Memory B cell (primary cell): ENCODE measurements around the gene CLMN.
"Not testable (repeated sequence)": the region's sequence is repeated elsewhere in the genome, so short reads cannot be mapped to it uniquely, and the experiment has no call there.

Experiments used
- ATAC-seq: fragments of 150-1000 bp; cut with Tn5 transposase; 2 replicates; pipeline ENCODE4 v1.10.0; 2021; ENCODE audit warnings: low read depth, mild to moderate bottlenecking, moderate library complexity
- DNase-seq, 2 donors: peaks; one replicate each; pipeline ENCODE4 v3.0.0; 2022; ENCODE audit warnings: low spot score in 2 of 2
- H3K27ac Mint-ChIP-seq: one replicate; pipeline ENCODE4 v1.8.0; 2022; ENCODE audit warnings: mild to moderate bottlenecking, moderate library complexity, mixed read lengths
- H3K27me3 Mint-ChIP-seq: one replicate; pipeline ENCODE4 v1.8.0; 2022; ENCODE audit warnings: mixed read lengths
- H3K36me3 Mint-ChIP-seq: one replicate; pipeline ENCODE4 v1.8.0; 2022; ENCODE audit warnings: mild to moderate bottlenecking, mixed read lengths
- H3K4me1 Mint-ChIP-seq: one replicate; pipeline ENCODE4 v1.8.0; 2022; ENCODE audit warnings: mixed read lengths
- H3K4me3 Mint-ChIP-seq: one replicate; pipeline ENCODE4 v1.8.0; 2022; ENCODE audit warnings: mild to moderate bottlenecking, moderate library complexity, mixed read lengths
- H3K9me3 Mint-ChIP-seq: one replicate; pipeline ENCODE4 v1.8.0; 2022; ENCODE audit warnings: mixed read lengths

Gene CLMN

DNA sequence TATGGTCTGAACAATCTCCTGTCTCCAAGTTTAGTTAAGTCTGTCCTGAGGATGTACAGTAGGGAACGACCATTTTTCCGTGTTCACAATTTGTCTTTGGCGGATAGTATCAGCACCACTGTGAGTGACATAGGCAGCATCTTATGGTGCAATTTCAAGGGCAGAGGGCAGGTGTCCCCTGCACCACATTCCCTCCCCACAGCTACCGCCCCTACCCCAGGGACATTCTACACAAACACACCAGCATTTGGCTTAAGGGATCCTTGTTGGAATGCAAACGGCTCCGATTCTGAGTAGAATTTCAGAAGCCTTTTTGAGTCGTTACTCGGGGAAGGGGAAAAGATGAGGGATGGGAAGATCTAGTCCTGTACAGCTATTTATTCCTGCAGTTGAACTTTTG, 137.3 kb downstream of the CLMN start:
- DNase-seq (no peak), ATAC-seq (no peak)
- Mint-ChIP-seq H3K27me3 (peaks cover 14% of the 10 kb centered on the region), H3K4me3 (no peak overlapping the region), H3K9me3 (no peaks in the 10 kb centered on the region), H3K27ac (no peak overlapping the region), H3K36me3 (peaks cover 19% of the 10 kb centered on the region), H3K4me1 (peaks cover 7% of the 10 kb centered on the region)

DNA sequence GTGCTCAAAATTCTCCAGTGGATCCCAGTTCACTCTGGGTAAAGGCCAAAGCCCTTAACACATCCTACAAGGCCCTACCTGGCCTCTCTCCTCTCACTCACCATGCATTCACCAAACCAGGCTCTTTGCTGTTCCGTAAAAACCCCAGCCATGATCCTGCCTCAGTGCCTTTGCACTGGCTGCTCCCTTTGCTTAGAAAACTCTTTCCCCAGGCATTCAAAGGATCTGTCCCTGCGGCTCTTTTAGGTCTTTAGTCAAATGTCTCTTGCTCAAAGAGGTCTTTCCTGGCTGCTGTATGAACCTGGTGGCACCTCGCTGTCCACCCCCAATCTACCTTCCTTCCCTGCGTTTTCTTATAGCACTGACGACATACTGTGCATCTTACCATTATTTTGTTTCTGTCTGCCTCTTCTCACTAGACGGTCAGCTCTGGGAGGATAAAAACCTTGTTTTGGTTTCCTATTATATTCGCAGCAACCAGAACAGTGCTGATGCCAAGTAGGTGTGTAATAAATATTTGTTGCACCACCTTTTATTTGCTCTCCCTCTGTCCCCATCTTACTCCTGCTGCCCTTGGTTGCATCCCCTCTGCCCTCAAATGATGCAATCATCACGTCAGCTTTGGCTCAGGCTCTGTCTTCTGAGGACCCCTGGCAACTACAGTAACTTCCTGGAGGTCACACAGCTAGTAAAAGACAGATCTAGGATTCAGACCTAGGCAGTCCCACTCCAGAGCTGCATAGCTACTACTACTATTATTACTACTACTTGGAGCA, 138.6 kb downstream of the CLMN start:
- ATAC-seq (no peak), DNase-seq (no peak)
- Mint-ChIP-seq H3K36me3 (peaks cover 12% of the 10 kb centered on the region), H3K9me3 (no peaks in the 10 kb centered on the region), H3K27me3 (peaks cover 7% of the 10 kb centered on the region), H3K4me3 (no peak overlapping the region), H3K27ac (no peak overlapping the region), H3K4me1 (peaks cover 7% of the 10 kb centered on the region)

GRCh38 chr14:95175670-95176069, 144.0 kb downstream of the CLMN start:
- H3K27me3 Mint-ChIP-seq, ATAC-seq, H3K27ac Mint-ChIP-seq, H3K4me1 Mint-ChIP-seq, DNase-seq, H3K4me3 Mint-ChIP-seq, H3K9me3 Mint-ChIP-seq, H3K36me3 Mint-ChIP-seq: not testable (repeated sequence)

- Mint-ChIP-seq H3K27me3 (peaks cover 3% of the 10 kb centered on the region), H3K27ac (no peak overlapping the region), H3K36me3 (peaks cover under 1% of the 10 kb centered on the region), H3K4me3 (no peak overlapping the region), H3K4me1 (no peaks in the 10 kb centered on the region), H3K9me3 (no peaks in the 10 kb centered on the region)
- ATAC-seq, result no peak
- DNase-seq, result no peak
Measured at GRCh38 chr14:95174184-95174792, 145.4 kb downstream of the CLMN start.

DNA sequence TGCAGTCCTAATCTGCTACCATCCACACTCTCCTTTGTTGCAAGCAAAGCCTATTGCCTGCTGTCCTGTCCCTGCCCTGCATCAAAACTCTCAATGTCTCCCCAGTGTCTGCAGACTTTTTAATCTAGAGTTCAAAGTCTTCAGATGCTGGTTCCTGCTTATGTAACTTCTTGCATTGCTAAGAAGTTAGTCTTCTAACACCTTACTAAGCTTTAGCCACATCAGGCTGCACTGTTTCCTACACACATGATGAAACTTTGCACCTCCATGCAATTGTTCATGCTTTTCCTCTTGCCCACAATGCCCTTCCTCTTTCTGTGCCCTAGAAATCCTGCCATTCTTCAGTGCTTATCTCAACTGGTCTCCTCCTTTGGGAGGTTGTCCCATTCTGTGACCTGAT, 146.2 kb downstream of the CLMN start:
- H3K27ac Mint-ChIP-seq, result no peak overlapping the region

DNA sequence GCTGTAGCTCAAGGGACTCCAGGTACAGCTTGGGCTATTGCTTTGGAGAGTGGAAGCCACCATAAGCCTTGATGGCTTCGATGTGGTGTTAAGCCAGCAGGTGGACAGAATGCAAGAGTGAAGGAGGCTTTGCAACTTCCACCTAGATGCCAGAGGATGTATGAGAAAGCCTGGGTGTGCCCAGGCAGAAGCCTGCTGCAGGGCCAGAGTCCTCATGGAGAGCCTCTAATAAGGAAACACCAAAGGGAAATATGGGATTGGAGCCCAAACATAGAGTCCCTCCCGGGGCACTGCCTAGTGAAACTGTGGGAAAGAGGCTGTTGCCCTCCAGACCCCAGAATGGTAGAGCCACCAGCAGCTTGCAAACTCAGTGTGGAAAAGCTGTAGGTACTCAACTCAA, 152.5 kb downstream of the CLMN start:
- Mint-ChIP-seq H3K4me1 (peaks cover 3% of the 10 kb centered on the region), H3K27me3 (no peaks in the 10 kb centered on the region), H3K9me3 (peaks cover 3% of the 10 kb centered on the region), H3K27ac (no peak overlapping the region), H3K4me3 (no peak overlapping the region), H3K36me3 (peaks cover 6% of the 10 kb centered on the region)
- ATAC-seq (no peak), DNase-seq (no peak)

More for the DNA sequence above, 146.2 kb downstream of the CLMN start:
- Mint-ChIP-seq H3K27me3 (peaks cover 3% of the 10 kb centered on the region), H3K4me3 (no peak overlapping the region), H3K9me3 (no peaks in the 10 kb centered on the region), H3K36me3 (no peaks in the 10 kb centered on the region), H3K4me1 (no peaks in the 10 kb centered on the region)
- ATAC-seq (no peak), DNase-seq (no peak)

DNA sequence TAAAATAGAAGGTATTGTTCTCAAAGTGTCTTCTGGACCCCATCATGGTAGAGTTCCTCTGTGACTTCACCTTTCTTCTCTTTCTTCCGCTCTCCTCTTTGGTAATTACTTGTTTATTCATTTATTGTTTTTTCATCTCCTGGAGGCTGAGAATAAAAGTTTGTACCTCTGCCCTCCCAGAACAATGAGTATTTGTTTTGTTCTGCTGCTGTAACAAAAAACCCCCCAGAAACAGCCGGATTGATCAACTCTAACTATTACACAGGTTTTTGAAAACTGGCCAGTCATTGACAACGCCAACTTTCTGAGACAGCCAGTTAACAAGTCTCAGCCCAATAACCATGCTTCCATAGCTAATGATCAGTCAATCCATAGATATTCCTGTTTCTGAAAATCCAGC, 154.2 kb downstream of the CLMN start:
- Mint-ChIP-seq H3K36me3 (peaks cover 6% of the 10 kb centered on the region), H3K27ac (no peak overlapping the region), H3K27me3 (no peaks in the 10 kb centered on the region), H3K9me3 (peaks cover 3% of the 10 kb centered on the region), H3K4me1 (peaks cover 3% of the 10 kb centered on the region), H3K4me3 (no peak overlapping the region)
- ATAC-seq (no peak), DNase-seq (no peak)

GRCh38 chr14:95164506-95164905, 155.2 kb downstream of the CLMN start:
- H3K36me3 Mint-ChIP-seq, result peaks cover 6% of the 10 kb centered on the region
- H3K9me3 Mint-ChIP-seq, result peaks cover 3% of the 10 kb centered on the region
- H3K27me3 Mint-ChIP-seq, result no peaks in the 10 kb centered on the region
- H3K4me1 Mint-ChIP-seq, result peaks cover 3% of the 10 kb centered on the region
- no peak overlapping the region for H3K27ac Mint-ChIP-seq
- DNase-seq, result no peak
- no peak for ATAC-seq
- no peak overlapping the region for H3K4me3 Mint-ChIP-seq

GRCh38 chr14:95163666-95164065, 156.0 kb downstream of the CLMN start:
- no peak overlapping the region for H3K27ac Mint-ChIP-seq
- ATAC-seq (no peak), DNase-seq (no peak)
- peaks cover 3% of the 10 kb centered on the region for H3K4me1 Mint-ChIP-seq
- no peak overlapping the region for H3K4me3 Mint-ChIP-seq
- no peaks in the 10 kb centered on the region for H3K27me3 Mint-ChIP-seq
- peaks cover 3% of the 10 kb centered on the region for H3K9me3 Mint-ChIP-seq
- H3K36me3 Mint-ChIP-seq, result peaks cover 6% of the 10 kb centered on the region

GRCh38 chr14:95163132-95163531, 156.6 kb downstream of the CLMN start:
- H3K27me3 Mint-ChIP-seq, result no peaks in the 10 kb centered on the region
- peaks cover 4% of the 10 kb centered on the region for H3K4me1 Mint-ChIP-seq
- no peak overlapping the region for H3K4me3 Mint-ChIP-seq
- ATAC-seq (no peak), DNase-seq (no peak)
- peaks cover 6% of the 10 kb centered on the region for H3K36me3 Mint-ChIP-seq
- no peak overlapping the region for H3K27ac Mint-ChIP-seq
- peaks cover 3% of the 10 kb centered on the region for H3K9me3 Mint-ChIP-seq

GRCh38 chr14:95162641-95163040, 157.1 kb downstream of the CLMN start:
- Mint-ChIP-seq H3K4me1 (peaks cover 9% of the 10 kb centered on the region), H3K27ac (no peak overlapping the region), H3K4me3 (no peak overlapping the region)

DNA sequence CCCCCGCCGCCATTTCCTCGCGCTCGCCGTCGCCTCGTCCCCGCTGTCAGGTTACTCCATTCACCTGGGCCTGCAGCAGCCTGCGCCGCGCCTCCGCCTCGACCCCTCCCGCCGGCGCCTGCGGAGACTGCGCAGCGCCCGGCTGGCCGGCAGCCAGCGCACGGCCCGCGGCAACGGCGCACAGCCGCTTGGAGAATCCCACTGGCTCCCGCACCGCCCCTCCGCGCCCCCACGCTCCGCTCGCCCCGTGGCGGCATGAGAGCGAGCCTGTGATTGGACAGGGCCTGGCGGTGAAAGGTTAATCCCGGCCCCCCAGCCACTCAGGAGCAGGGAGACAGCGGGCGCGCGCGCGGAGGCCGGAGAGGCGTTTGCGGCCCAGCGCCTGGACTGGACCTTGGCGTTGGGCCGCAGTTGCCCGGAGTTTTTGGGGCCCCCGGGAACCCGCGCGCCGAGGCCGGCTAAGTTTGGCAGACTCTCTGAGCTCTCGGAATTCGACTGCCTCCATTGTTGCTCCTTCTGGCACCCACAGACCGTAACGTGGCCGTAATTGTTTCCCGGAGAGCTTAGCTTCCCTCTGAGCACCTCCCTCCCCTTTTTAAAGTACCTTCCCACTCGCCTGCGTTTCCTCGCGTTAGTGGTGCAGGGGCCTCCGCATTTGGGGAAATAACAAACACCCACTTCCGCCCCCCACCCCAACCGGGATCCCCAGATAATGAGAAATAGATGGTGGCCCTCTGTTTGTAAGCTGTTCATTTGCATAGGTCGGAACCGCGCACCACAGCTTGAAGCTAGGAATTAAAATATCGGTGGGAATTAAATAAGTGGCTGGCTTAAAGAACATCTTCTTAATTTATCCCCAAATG, 162.2 kb downstream of the CLMN start, which contains the start of gene DICER1:
TSS of gene DICER1 (minus strand) at position 203 of the 863 bp plus-strand sequence. CDS start 24,071 bp downstream, outside the sequence.
- H3K36me3 Mint-ChIP-seq, result no peaks in the 10 kb centered on the region
- DNase-seq (peak; percentile 95 to 97), ATAC-seq (peak; percentile 77)
- H3K4me1 Mint-ChIP-seq, result peaks cover 31% of the 10 kb centered on the region
- H3K4me3 Mint-ChIP-seq, result peak within 1 kb of the TSS; percentile 99
- H3K9me3 Mint-ChIP-seq, result no peaks in the 10 kb centered on the region
- no peaks in the 10 kb centered on the region for H3K27me3 Mint-ChIP-seq
- peak within 1 kb of the TSS; percentile 99 for H3K27ac Mint-ChIP-seq

More at GRCh38 chr14:95162641-95163040, 157.1 kb downstream of the CLMN start:
- no peak for DNase-seq
- Mint-ChIP-seq H3K27me3 (no peaks in the 10 kb centered on the region), H3K9me3 (peaks cover 3% of the 10 kb centered on the region), H3K36me3 (peaks cover 6% of the 10 kb centered on the region)
- no peak for ATAC-seq

DNA sequence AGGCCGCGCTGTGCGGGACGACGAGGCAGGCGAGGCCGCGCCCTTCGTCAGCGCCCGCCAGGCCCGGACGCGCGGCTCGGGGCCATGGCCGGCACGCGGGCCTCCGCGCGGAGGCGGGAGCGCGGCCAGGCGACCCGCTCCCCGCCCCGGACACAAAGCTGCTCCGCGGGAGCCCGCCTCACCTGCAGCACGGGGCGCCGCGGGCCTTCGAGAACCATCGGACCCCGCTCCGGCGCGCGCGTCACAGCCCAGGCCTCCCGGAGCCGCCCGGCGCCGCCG, 162.7 kb downstream of the CLMN start:
- Mint-ChIP-seq H3K9me3 (no peaks in the 10 kb centered on the region), H3K36me3 (peaks cover under 1% of the 10 kb centered on the region), H3K4me1 (peaks cover 32% of the 10 kb centered on the region), H3K4me3 (peak overlapping the region; percentile 99), H3K27ac (peak overlapping the region; percentile 99), H3K27me3 (no peaks in the 10 kb centered on the region)
- ATAC-seq, result peak; percentile 16
- DNase-seq, result no peak
